ENCODE measurements around the gene LANCL2. TPM values are rescaled to one million over a fixed set of nuclear protein-coding genes. Genes with fewer than 3 reads are reported as not detected.

The LANCL2 gene
- polyA plus RNA-seq, 3 donors, result 6.4 to 11.8 (median 8.3) TPM

GRCh38 chr7:55420530-55420929 lies 55.4 kb downstream of the LANCL2 start:
- no CpG with 5 or more reads among the region's 3 CpGs for WGBS (ENCODE audit: insufficient coverage)
- Histone ChIP-seq H2AFZ (ENCODE audit: insufficient read depth, low read depth, low read length, poor library complexity, severe bottlenecking) (no peak overlapping the region), H3K4me1 (ENCODE audit: control insufficient read depth in 1 of 2, insufficient read depth in 2 of 2, low read length in 2 of 2) (no peaks in the 10 kb centered on the region), H3K36me3 (replicated peaks in 1 of 2; ENCODE audit: control insufficient read depth in 1 of 2, insufficient read depth in 2 of 2, low read length in 2 of 2) (peaks cover under 1 to 5% of the 10 kb centered on the region in 2 donors), H3K4me2 (replicated peaks; ENCODE audit: extremely low read depth, low read length, poor library complexity, severe bottlenecking) (no peak overlapping the region), H3K9me3 (replicated peaks in 1 of 2; ENCODE audit: control insufficient read depth in 1 of 2, insufficient read depth in 1 of 2, low read length in 2 of 2) (no peaks in the 10 kb centered on the region), H4K20me1 (ENCODE audit: insufficient read depth, low read length) (no peaks in the 10 kb centered on the region), H3K27ac (ENCODE audit: low read depth in 1 of 2, low read length in 2 of 2) (no peak overlapping the region), H3K27me3 (ENCODE audit: control insufficient read depth in 2 of 2, insufficient read depth in 2 of 2, low read length in 2 of 2) (no peaks in the 10 kb centered on the region), H3K4me3 (replicated peaks in 1 of 3; ENCODE audit: low read depth in 2 of 3, low read length in 3 of 3) (no peak overlapping the region), H3K9ac (ENCODE audit: insufficient read depth, low read length, poor library complexity, severe bottlenecking) (no peak overlapping the region), H3K79me2 (ENCODE audit: insufficient read depth, low read length) (no peaks in the 10 kb centered on the region)
- no peak for TF ChIP-seq CTCF (IDR thresholded peaks at IDR 0.05)
- Mint-ChIP-seq H3K27ac (no peak overlapping the region), H3K4me1 (peaks cover 8% of the 10 kb centered on the region), H3K4me3 (no peak overlapping the region), H3K27me3 (ENCODE audit: low read depth in 3 of 3) (peaks cover 0 to 3% (median 0%) of the 10 kb centered on the region in 3 donors), H3K9me3 (no peaks in the 10 kb centered on the region), H3K36me3 (peaks cover 14 to 22% of the 10 kb centered on the region in 2 donors)
- no peak for DNase-seq
- intact Hi-C loops (cut with micrococcal nuclease), result no loop called here

- Histone ChIP-seq H3K79me2 (ENCODE audit: insufficient read depth, low read length) (no peaks in the 10 kb centered on the region), H2AFZ (ENCODE audit: insufficient read depth, low read depth, low read length, poor library complexity, severe bottlenecking) (no peak overlapping the region), H3K9ac (ENCODE audit: insufficient read depth, low read length, poor library complexity, severe bottlenecking) (no peak overlapping the region), H3K4me3 (replicated peaks in 1 of 3; ENCODE audit: low read depth in 2 of 3, low read length in 3 of 3) (no peak overlapping the region), H3K4me2 (replicated peaks; ENCODE audit: extremely low read depth, low read length, poor library complexity, severe bottlenecking) (no peak overlapping the region), H3K4me1 (ENCODE audit: control insufficient read depth in 1 of 2, insufficient read depth in 2 of 2, low read length in 2 of 2) (no peaks in the 10 kb centered on the region), H4K20me1 (ENCODE audit: insufficient read depth, low read length) (no peaks in the 10 kb centered on the region), H3K27ac (ENCODE audit: low read depth in 1 of 2, low read length in 2 of 2) (no peak overlapping the region), H3K9me3 (replicated peaks in 1 of 2; ENCODE audit: control insufficient read depth in 1 of 2, insufficient read depth in 1 of 2, low read length in 2 of 2) (no peaks in the 10 kb centered on the region), H3K36me3 (replicated peaks in 1 of 2; ENCODE audit: control insufficient read depth in 1 of 2, insufficient read depth in 2 of 2, low read length in 2 of 2) (peaks cover 7 to 16% of the 10 kb centered on the region in 2 donors), H3K27me3 (ENCODE audit: control insufficient read depth in 2 of 2, insufficient read depth in 2 of 2, low read length in 2 of 2) (no peaks in the 10 kb centered on the region)
- 78% methylated on average over 3 of the region's 5 CpGs for WGBS (ENCODE audit: insufficient coverage)
- Mint-ChIP-seq H3K27me3 (ENCODE audit: low read depth in 3 of 3) (peaks cover 0 to 3% (median 0%) of the 10 kb centered on the region in 3 donors), H3K36me3 (peaks cover 26 to 28% of the 10 kb centered on the region in 2 donors), H3K4me3 (no peak overlapping the region), H3K9me3 (no peaks in the 10 kb centered on the region), H3K4me1 (peaks cover 8% of the 10 kb centered on the region), H3K27ac (no peak overlapping the region)
- intact Hi-C loops (cut with micrococcal nuclease), result no loop called here
- TF ChIP-seq CTCF (IDR thresholded peaks at IDR 0.05), result no peak
- no peak for DNase-seq
Measured at GRCh38 chr7:55423277-55423711, 58.2 kb downstream of the LANCL2 start.

Measured in CD14-positive monocyte (primary cell).